ENCODE data around the gene DLEC1.

DLEC1 gene

GRCh38 chr3:38046821-38047220 is 7.8 kb downstream of the DLEC1 start:
- no peak for ATAC-seq
- TF ChIP-seq ZFP3 (CRISPR knock-in tag; IDR thresholded peaks at IDR 0.05): no peak
- TF ChIP-seq ZNF70 (CRISPR knock-in tag; IDR thresholded peaks at IDR 0.05): no peak
- TF ChIP-seq ISL1 (CRISPR knock-in tag; IDR thresholded peaks at IDR 0.05): no peak
- TF ChIP-seq ZNF565 (CRISPR knock-in tag; conservative IDR thresholded peaks at IDR 0.05; ENCODE audit: low read depth): no peak
- TF ChIP-seq, protein P1, sequence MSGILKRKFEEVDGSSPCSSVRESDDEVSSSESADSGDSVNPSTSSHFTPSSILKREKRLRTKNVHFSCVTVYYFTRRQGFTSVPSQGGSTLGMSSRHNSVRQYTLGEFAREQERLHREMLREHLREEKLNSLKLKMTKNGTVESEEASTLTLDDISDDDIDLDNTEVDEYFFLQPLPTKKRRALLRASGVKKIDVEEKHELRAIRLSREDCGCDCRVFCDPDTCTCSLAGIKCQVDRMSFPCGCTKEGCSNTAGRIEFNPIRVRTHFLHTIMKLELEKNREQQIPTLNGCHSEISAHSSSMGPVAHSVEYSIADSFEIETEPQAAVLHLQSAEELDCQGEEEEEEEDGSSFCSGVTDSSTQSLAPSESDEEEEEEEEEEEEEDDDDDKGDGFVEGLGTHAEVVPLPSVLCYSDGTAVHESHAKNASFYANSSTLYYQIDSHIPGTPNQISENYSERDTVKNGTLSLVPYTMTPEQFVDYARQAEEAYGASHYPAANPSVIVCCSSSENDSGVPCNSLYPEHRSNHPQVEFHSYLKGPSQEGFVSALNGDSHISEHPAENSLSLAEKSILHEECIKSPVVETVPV (CRISPR knock-in tag; IDR thresholded peaks at IDR 0.05): no peak

DNA sequence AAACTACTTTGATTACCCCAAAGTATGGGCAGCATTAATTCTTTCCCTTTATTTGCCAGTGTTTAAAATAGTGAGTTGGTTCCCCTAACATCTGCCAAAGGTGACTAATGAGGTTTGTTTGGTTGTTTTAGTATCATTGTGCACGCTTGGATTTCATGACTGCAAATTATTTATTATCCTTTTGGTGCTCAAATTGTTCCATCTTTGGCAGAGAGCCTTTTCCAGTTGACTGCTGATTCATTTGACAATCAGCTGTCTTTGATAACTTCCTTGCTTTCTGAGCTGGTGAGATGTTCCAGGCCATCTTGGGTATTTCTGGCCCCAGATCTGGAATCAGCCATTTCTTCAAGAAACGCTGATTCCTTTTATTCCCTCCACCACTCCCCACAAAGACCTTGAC is 8.9 kb downstream of the DLEC1 start:
- TF ChIP-seq ARNTL (CRISPR knock-in tag; IDR thresholded peaks at IDR 0.05; ENCODE audit: borderline replicate concordance, low read depth) (no peak), GLIS3 (CRISPR knock-in tag; IDR thresholded peaks at IDR 0.05) (no peak), ZNF565 (CRISPR knock-in tag; conservative IDR thresholded peaks at IDR 0.05; ENCODE audit: low read depth) (no peak), POU6F1 (CRISPR knock-in tag; IDR thresholded peaks at IDR 0.05; ENCODE audit: borderline replicate concordance, low read depth) (no peak), PPARA (CRISPR knock-in tag; IDR thresholded peaks at IDR 0.05; ENCODE audit: borderline replicate concordance) (no peak), CSDC2 (CRISPR knock-in tag; IDR thresholded peaks at IDR 0.05) (no peak), ZNF8 (CRISPR knock-in tag; IDR thresholded peaks at IDR 0.05) (no peak), CREB5 (CRISPR knock-in tag; IDR thresholded peaks at IDR 0.05; ENCODE audit: low read depth) (no peak), RARB (CRISPR knock-in tag; IDR thresholded peaks at IDR 0.05) (no peak)
- TF ChIP-seq, protein P2, sequence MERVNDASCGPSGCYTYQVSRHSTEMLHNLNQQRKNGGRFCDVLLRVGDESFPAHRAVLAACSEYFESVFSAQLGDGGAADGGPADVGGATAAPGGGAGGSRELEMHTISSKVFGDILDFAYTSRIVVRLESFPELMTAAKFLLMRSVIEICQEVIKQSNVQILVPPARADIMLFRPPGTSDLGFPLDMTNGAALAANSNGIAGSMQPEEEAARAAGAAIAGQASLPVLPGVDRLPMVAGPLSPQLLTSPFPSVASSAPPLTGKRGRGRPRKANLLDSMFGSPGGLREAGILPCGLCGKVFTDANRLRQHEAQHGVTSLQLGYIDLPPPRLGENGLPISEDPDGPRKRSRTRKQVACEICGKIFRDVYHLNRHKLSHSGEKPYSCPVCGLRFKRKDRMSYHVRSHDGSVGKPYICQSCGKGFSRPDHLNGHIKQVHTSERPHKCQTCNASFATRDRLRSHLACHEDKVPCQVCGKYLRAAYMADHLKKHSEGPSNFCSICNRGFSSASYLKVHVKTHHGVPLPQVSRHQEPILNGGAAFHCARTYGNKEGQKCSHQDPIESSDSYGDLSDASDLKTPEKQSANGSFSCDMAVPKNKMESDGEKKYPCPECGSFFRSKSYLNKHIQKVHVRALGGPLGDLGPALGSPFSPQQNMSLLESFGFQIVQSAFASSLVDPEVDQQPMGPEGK (CRISPR knock-in tag; IDR thresholded peaks at IDR 0.05; ENCODE audit: borderline replicate concordance): no peak

DNA sequence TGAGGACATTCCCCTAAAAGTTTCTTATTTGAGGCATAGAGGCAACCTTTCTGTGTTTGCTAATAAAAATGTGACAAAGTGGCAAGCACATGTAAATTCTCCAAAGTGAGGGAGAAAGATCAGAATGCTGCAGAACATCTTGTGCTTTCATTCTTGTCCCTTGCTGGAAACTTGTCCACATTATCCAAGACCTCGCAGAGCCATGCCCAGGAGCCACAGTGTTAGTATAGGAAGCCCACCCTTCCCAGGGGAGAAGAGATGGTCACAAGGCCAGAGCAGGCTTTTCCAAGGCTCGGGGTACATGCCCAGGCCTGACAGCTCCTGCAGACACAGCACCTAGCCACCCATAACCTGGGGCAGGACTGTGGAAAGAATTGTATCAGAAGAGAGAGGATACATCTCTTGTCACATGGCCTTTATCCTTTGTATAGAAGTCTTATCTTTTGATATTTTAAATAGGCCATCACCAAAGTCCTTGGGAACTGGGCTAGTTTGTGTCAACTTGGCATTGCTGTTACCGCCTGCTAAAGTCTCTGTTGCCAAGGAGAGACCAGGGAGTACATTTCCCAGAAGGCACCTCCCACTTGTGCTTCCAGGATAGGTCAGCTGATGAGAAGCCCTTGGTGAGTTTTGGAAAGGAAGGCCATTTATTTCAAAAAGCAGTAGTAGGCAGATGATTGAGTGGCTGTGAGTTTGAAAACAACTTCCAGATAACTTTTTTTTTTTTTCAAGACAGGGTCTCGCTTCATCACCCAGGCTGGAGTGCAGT is 10.5 kb downstream of the DLEC1 start:
- no peak for ATAC-seq
- TF ChIP-seq ZFP30 (CRISPR knock-in tag; IDR thresholded peaks at IDR 0.05): no peak
- TF ChIP-seq TOX (CRISPR knock-in tag; IDR thresholded peaks at IDR 0.05; ENCODE audit: borderline replicate concordance): no peak
- TF ChIP-seq RARB (CRISPR knock-in tag; IDR thresholded peaks at IDR 0.05): no peak
- TF ChIP-seq ZC3H10 (CRISPR knock-in tag; IDR thresholded peaks at IDR 0.05): no peak
- no peak for TF ChIP-seq BACH2 (CRISPR knock-in tag; IDR thresholded peaks at IDR 0.05; ENCODE audit: borderline replicate concordance)
- TF ChIP-seq CREB5 (CRISPR knock-in tag; IDR thresholded peaks at IDR 0.05; ENCODE audit: low read depth): no peak
- no peak for TF ChIP-seq SNAI2 (CRISPR knock-in tag; IDR thresholded peaks at IDR 0.05)
- no peak for TF ChIP-seq ZNF70 (CRISPR knock-in tag; IDR thresholded peaks at IDR 0.05)
- TF ChIP-seq, protein P3, sequence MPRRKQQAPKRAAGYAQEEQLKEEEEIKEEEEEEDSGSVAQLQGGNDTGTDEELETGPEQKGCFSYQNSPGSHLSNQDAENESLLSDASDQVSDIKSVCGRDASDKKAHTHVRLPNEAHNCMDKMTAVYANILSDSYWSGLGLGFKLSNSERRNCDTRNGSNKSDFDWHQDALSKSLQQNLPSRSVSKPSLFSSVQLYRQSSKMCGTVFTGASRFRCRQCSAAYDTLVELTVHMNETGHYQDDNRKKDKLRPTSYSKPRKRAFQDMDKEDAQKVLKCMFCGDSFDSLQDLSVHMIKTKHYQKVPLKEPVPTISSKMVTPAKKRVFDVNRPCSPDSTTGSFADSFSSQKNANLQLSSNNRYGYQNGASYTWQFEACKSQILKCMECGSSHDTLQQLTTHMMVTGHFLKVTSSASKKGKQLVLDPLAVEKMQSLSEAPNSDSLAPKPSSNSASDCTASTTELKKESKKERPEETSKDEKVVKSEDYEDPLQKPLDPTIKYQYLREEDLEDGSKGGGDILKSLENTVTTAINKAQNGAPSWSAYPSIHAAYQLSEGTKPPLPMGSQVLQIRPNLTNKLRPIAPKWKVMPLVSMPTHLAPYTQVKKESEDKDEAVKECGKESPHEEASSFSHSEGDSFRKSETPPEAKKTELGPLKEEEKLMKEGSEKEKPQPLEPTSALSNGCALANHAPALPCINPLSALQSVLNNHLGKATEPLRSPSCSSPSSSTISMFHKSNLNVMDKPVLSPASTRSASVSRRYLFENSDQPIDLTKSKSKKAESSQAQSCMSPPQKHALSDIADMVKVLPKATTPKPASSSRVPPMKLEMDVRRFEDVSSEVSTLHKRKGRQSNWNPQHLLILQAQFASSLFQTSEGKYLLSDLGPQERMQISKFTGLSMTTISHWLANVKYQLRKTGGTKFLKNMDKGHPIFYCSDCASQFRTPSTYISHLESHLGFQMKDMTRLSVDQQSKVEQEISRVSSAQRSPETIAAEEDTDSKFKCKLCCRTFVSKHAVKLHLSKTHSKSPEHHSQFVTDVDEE (CRISPR knock-in tag; IDR thresholded peaks at IDR 0.05): no peak
- TF ChIP-seq ZFP3 (CRISPR knock-in tag; IDR thresholded peaks at IDR 0.05): no peak
- no peak for TF ChIP-seq POU6F1 (CRISPR knock-in tag; IDR thresholded peaks at IDR 0.05; ENCODE audit: borderline replicate concordance, low read depth)
- TF ChIP-seq ZNF565 (CRISPR knock-in tag; conservative IDR thresholded peaks at IDR 0.05; ENCODE audit: low read depth): no peak
- no peak for TF ChIP-seq ZNF8 (CRISPR knock-in tag; IDR thresholded peaks at IDR 0.05)
- no peak for TF ChIP-seq GLIS3 (CRISPR knock-in tag; IDR thresholded peaks at IDR 0.05)
- TF ChIP-seq ARNTL (CRISPR knock-in tag; IDR thresholded peaks at IDR 0.05; ENCODE audit: borderline replicate concordance, low read depth): no peak
- no peak for TF ChIP-seq PPARA (CRISPR knock-in tag; IDR thresholded peaks at IDR 0.05; ENCODE audit: borderline replicate concordance)
- TF ChIP-seq, protein P2 (CRISPR knock-in tag; IDR thresholded peaks at IDR 0.05; ENCODE audit: borderline replicate concordance): no peak

More for the DNA sequence above, 8.9 kb downstream of the DLEC1 start:
- no peak for ATAC-seq

Data from SK-N-SH treated with all-trans-retinoic acid at 6 μM for 48 hours (cell line).